Measurements from ENCODE around the gene PKDCC. TPM values are rescaled to one million over a fixed set of nuclear protein-coding genes. Genes with fewer than 3 reads are reported as not detected.

The PKDCC gene
- total and polyA plus RNA-seq, 2 of the 8 experiments (the other 6 are each of a cell fraction or from before 2014, with no cell fraction given): 49.9 to 80.1 TPM

DNA sequence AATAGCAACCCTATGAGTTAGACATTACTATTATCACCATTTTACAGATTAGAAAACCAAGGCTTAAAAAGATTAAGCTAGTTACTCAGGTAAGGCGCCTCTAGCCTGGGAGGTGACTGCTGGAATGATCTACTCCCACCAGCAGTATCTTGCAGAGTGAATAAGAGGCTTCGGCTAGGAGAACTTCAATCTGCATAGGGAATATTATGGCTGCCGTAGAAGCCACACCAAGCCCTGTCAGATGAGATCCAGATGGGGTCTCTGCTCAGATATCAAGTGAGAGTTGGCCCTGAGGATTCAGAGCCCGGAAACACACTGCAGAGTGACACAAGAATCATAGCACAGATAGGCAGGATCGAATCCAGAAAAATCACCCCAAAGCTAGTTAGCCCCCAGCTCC is 21.5 kb upstream of the PKDCC start (continued):
- TF ChIP-seq NRF1 (IDR thresholded peaks at IDR 0.05; ENCODE audit: low read depth, low read length) (no peak), GTF2F1 (IDR thresholded peaks at IDR 0.05; ENCODE audit: borderline replicate concordance, low read depth, low read length) (no peak), MAX (IDR thresholded peaks at IDR 0.05) (no peak), RAD21 (IDR thresholded peaks at IDR 0.05 in 1 of 2, conservative IDR thresholded peaks at IDR 0.05 in 1 of 2; ENCODE audit: low read depth in 2 of 2, low read length in 2 of 2) (no peak), CEBPB (IDR thresholded peaks at IDR 0.05; ENCODE audit: low read depth, low read length) (no peak), BRCA1 (IDR thresholded peaks at IDR 0.05; ENCODE audit: low read depth, low read length) (no peak), EGR1 (IDR thresholded peaks at IDR 0.05; ENCODE audit: borderline replicate concordance, low read depth, low read length) (no peak)
- TF ChIP-seq, protein P1, sequence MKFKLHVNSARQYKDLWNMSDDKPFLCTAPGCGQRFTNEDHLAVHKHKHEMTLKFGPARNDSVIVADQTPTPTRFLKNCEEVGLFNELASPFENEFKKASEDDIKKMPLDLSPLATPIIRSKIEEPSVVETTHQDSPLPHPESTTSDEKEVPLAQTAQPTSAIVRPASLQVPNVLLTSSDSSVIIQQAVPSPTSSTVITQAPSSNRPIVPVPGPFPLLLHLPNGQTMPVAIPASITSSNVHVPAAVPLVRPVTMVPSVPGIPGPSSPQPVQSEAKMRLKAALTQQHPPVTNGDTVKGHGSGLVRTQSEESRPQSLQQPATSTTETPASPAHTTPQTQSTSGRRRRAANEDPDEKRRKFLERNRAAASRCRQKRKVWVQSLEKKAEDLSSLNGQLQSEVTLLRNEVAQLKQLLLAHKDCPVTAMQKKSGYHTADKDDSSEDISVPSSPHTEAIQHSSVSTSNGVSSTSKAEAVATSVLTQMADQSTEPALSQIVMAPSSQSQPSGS (IDR thresholded peaks at IDR 0.05; ENCODE audit: low read length): no peak
